Right hindlimb (tissue), 1 donor: ENCODE measurements around the gene LAIR1.
"Not testable (repeated sequence)": the region's sequence is repeated elsewhere in the genome, so short reads cannot be mapped to it uniquely, and the experiment has no call there.

Source experiments
- DNase-seq: peaks from one replicate; pipeline ENCODE4 v3.0.0-alpha.2; 2018

The LAIR1 gene

GRCh38 chr19:54338521-54338920 is 26.2 kb downstream of the LAIR1 start:
- DNase-seq, result no peak

DNA sequence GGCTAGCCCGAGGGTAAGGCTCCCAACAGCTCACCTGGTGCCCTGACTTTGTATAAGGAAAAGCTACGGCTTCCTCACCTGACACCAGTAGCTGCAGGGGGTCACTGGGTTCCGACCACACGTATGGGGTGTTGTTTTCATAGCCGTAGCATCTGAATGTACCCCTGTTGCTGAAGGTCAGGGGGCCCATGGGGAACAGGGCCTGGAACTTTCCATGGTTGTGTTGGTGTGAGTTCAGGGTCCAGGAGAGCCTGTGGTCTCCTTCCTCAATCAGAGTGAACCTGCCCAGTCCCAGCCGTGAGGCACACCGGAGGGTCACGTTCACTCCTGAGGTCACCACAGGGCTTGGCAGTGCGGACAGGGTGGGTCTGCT is 26.9 kb downstream of the LAIR1 start:
- no peak for DNase-seq

- DNase-seq, result no peak
These were observed 27.6 kb downstream of the LAIR1 start for GRCh38 chr19:54336893-54337857.

DNA sequence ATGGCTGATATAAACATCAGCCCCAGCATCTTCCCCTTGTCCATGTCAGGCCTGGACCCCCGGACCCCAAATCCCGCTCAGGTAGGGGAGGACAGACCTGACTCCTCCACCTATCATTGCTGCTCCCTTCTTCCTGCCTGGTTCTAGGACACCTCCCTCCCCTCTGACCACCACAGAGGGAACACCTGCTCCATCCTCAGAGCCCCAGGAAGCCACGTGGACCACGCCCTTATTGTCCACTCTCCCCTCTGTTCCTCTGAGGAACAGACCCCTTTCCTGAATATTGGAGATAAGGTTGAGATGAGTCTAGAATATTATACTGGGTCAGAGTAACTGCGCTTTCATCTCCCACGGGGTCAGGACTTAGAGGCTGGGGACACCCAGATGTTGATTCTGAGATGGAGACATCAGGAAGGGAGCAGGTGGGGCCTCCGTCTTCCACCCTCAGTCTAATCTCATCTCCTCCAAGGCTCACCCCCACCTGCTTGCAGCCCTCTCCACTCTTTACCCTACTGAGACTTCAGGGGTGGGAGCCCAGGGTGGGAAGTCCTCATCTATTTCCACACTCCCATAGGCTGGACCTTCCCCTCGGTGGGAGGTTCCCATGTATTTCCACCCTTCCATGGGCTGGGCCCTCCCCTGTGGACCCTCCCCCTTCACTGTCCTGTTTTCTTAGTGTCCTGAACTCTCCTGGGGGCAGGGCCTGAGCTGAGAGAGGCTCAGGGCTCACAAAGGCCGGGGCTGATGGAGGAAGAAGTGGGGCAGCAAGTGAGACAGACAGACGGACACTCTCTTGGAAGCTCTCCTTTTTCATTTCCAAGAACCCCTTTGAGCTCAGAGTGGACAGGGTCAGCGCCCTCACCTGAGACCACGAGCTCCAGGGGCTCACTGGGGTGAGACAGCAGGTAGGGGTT is 28.5 kb downstream of the LAIR1 start:
- DNase-seq, result no peak

GRCh38 chr19:54335164-54335563 is 29.6 kb downstream of the LAIR1 start:
- DNase-seq, result no peak

- DNase-seq, result no peak
These were observed 31.0 kb downstream of the LAIR1 start for GRCh38 chr19:54333586-54334298.

DNA sequence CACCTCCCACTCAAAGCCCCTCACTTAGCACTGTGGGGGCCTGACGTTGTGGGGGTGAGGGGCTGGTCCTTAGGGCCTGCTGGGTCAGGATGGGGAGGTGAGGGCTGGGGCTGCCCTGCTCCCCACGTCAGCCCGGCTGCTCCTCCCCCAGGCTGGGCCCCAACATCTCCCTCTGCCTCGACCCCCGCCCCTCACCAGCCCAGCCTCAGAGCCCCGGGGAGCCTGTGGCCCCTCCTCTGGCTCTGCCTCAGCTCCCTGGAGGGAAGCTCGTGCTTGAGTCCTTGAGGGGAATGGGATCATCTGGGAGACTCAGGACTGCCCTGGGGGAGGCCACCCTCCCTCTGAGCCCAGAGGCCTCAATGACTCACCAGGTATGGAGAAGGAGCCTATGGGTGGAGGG is 32.6 kb downstream of the LAIR1 start:
- DNase-seq, result no peak

- no peak for DNase-seq
These were observed 33.1 kb downstream of the LAIR1 start for GRCh38 chr19:54331626-54332025.

GRCh38 chr19:54329476-54330165 is 35.1 kb downstream of the LAIR1 start:
- no peak for DNase-seq

DNA sequence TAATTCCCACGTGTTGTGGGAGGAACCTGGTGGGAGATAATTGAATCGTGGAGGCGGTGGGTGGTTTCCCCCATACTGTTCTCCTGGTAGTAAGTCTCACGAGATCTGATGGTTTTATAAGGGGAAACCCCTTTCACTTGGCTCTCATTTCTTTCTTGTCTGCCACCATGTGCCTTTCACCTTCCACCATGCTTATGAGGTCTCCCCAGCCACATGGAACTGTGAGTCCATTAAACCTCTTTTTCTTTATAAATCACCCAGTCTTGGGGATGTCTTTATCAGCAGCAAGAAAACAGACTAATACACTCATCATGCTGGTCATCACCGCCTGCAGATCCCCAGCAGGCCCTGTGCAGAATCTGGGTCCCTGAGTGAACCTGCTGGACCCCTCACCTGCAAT is 36.0 kb downstream of the LAIR1 start:
- DNase-seq, result not testable (repeated sequence)

DNA sequence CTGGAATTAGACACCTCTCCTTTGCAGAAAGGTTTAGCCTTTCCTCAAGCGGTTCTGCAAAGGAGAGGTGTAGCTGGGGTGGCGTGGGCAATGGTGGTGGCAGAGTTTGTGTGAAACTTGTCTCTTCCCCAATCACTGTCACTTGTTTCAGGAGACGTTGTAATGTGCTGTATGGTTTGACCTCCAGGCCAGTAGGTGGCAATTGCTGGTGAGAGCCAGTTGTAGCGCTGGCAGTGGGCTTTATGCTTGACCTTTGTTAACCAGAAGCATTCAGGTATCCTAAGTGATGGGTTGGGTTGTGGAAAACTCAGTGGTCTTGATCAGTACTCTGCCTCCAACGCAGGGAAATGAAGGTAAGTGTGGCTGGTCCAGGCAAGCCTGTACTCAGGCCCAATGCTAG is 39.1 kb downstream of the LAIR1 start:
- DNase-seq, result no peak

GRCh38 chr19:54325194-54325621 is 39.5 kb downstream of the LAIR1 start:
- peak; percentile 33 for DNase-seq

DNA sequence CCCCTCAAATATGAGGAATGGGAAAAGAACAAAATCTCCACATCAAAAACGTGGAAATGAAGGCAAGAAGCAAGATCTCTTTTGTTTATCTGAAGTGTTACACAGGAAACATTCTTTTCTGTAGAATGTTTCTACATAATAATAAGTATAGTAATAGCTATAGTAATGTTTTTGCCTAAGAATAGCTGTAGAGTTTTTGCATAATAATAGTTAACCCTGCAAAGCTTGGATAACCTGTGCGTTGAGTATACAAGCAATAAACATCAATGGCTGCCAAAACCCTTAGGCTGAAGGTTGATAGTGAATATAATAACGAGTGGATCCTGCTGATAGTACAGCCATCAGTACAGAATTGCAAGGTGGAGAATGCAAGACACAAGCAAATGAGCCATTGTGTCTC is 40.7 kb downstream of the LAIR1 start:
- no peak for DNase-seq

- DNase-seq, result not testable (repeated sequence)
These were observed 41.8 kb downstream of the LAIR1 start for GRCh38 chr19:54322934-54323333.

GRCh38 chr19:54322295-54322694 is 42.4 kb downstream of the LAIR1 start:
- not testable (repeated sequence) for DNase-seq

- DNase-seq, result no peak
These were observed 44.6 kb downstream of the LAIR1 start for GRCh38 chr19:54319892-54320670.

DNA sequence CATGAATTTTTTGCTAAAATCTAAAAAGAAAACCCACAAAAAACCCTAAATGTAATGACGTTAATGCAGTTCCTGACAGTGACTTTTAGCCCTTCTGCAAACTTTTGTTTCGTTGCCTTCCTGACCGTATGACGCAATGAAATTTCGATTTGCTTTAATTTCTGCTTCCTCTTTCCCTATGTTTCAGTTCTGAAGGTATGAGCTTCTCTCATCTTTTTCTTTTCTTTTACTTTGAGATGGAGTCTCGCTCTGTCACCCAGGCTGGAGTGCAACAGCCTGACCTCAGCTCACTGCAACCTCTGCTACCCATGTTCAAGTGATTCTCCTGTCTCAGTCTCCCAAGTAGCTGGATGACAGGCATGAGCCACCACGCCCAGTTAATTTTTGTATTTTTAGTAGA is 45.7 kb downstream of the LAIR1 start:
- DNase-seq, result no peak

DNA sequence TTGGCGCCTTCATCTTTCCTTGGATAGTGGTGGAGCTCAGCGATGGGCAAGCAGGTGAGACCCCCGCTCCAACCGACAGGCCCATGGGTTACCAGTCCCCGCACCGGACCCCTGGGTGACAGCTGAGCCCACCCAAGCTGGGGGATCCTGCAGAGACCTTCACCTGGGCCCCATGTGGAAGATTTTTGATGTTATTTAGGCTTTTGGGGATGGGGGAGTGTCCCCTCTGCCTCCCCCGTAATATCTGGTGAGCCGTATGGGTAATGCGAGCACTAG is 46.8 kb downstream of the LAIR1 start:
- no peak for DNase-seq

GRCh38 chr19:54317108-54317964 is 47.4 kb downstream of the LAIR1 start:
- DNase-seq, result no peak

- no peak for DNase-seq
These were observed 48.0 kb downstream of the LAIR1 start for GRCh38 chr19:54316746-54317107.

DNA sequence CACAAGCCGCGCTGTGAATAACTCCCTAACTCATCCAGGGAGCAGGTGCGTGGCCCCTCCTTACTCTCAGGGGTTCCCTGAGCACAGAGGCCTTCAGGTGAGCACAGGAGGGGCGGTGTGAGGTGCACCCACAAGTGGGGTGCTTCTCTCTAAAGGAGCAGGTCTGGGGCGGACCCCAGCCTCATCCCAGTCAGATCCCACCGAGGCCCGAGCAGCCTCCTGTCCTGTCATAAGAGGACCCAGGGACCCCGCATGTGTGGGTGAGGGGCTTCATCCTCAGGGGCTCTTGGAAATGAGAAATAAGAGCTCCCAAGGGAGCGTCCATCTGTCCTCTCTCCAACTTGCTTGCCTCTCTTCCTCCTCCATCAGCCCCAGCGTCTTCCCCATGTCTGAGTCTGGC is 48.8 kb downstream of the LAIR1 start:
- no peak for DNase-seq
